NT2/D1 (cell line): Measurements from ENCODE around the gene FNIP1.

ENCODE experiments used
- SUZ12 ChIP-seq: IDR thresholded peaks from 2 replicates; pipeline ENCODE4 v1.6.1; 2011; ENCODE audit not compliant: insufficient read length, insufficient read depth; ENCODE audit errors: extremely low read depth
- YY1 ChIP-seq: IDR thresholded peaks from 2 replicates; pipeline ENCODE4 v1.6.1; 2011; ENCODE audit not compliant: insufficient read length, insufficient read depth
- ZNF274 ChIP-seq: IDR thresholded peaks from 2 replicates; pipeline ENCODE4 v1.6.1; 2011; ENCODE audit warnings: mild to moderate bottlenecking, low read depth, low read length

DNA sequence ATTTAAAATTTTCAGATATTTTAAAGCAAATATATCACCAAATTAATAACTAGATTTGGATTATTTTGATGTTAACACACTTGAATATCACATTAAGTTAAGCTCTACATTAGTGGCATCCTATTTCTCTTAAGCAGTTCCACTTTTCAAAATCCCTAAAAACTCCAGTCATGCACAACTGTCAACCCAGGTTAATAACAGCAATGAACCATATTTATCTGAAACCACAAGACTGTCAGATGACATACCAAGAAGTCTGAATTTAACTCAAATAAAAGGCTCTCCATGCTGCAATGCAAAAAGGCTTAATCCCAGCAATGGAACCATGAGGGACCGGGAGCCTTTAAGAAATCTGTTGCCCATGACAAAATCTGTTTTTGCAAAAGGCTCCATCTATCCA, 27.5 kb downstream of the FNIP1 start:
- no peak for TF ChIP-seq YY1
- TF ChIP-seq ZNF274: no peak
- TF ChIP-seq SUZ12: no peak
